Spleen (tissue), 11 donors: ENCODE measurements around the gene PXDN. TPM values are rescaled to one million over a fixed set of nuclear protein-coding genes. Genes with fewer than 3 reads are reported as not detected.
A peak's percentile ranks its signal among the peaks of the same experiment; 100 is the strongest.
"Not testable (repeated sequence)": the region's sequence is repeated elsewhere in the genome, so short reads cannot be mapped to it uniquely, and the experiment has no call there.

Experiments used
- DNase-seq: peaks from one replicate; pipeline ENCODE4 v3.0.0-alpha.2; 2020
- H3K27ac ChIP-seq, 8 donors: fragments of 200-600 bp; sonication (generic) in 7 of 8; 1 replicate in 4 of 8; 2 replicates in 4 of 8; pipeline versions ENCODE4 v1.5.0 to v1.8.0; 2016 to 2021; ENCODE audit warnings: inconsistent platforms in 4 of 8, mild to moderate bottlenecking in 4 of 8, moderate library complexity in 1 of 8
- H3K27me3 ChIP-seq, 7 donors: fragments of 200-600 bp; sonication (generic) in 6 of 7; replicated peaks in 1 of 7; 1 replicate in 4 of 7; 2 replicates in 3 of 7; pipeline versions ENCODE4 v1.5.0 to v1.8.0; 2016 to 2021; ENCODE audit warnings: inconsistent platforms in 3 of 7, mild to moderate bottlenecking in 1 of 7
- H3K36me3 ChIP-seq, 6 donors: fragments of 200-600 bp; sonication (generic) in 5 of 6; 1 replicate in 4 of 6; 2 replicates in 2 of 6; pipeline versions ENCODE4 v1.5.0 to v1.8.0; 2016 to 2021; ENCODE audit warnings: inconsistent platforms in 2 of 6
- H3K4me1 ChIP-seq, 6 donors: fragments of 200-600 bp; sonication (generic) in 5 of 6; 1 replicate in 3 of 6; 2 replicates in 3 of 6; pipeline versions ENCODE4 v1.5.0 to v1.8.0; 2016 to 2021; ENCODE audit warnings: inconsistent platforms in 3 of 6
- H3K4me3 ChIP-seq, 8 donors: fragments of 200-600 bp; sonication (generic) in 7 of 8; 1 replicate in 4 of 8; 2 replicates in 4 of 8; pipeline versions ENCODE4 v1.5.0 to v1.8.0; 2016 to 2021; ENCODE audit warnings: inconsistent platforms in 4 of 8, mild to moderate bottlenecking in 4 of 8, moderate library complexity in 2 of 8
- H3K9me3 ChIP-seq, 8 donors: fragments of 200-600 bp; sonication (generic) in 7 of 8; 1 replicate in 4 of 8; 2 replicates in 4 of 8; pipeline versions ENCODE4 v1.5.0 to v1.8.0; 2016 to 2021; ENCODE audit warnings: inconsistent platforms in 4 of 8
- CTCF ChIP-seq, 11 experiments: fragments of 200-600 bp in 7 of 11; fragments of 450-650 bp in 4 of 11; sonication (generic) in 4 of 11; IDR thresholded peaks in 8 of 11; conservative IDR thresholded peaks in 3 of 11; 1 replicate in 7 of 11; 2 replicates in 4 of 11; pipeline versions ENCODE4 v1.4.0 to v1.8.0; 2016 to 2021; ENCODE audit warnings: antibody characterized with exemption in 11 of 11, inconsistent platforms in 4 of 11, mild to moderate bottlenecking in 1 of 11
- POLR2A ChIP-seq, 3 donors: fragments of 450-650 bp; IDR thresholded peaks; one replicate each; pipeline ENCODE4 v1.5.1; 2017; ENCODE audit warnings: antibody characterized with exemption in 3 of 3, mild to moderate bottlenecking in 1 of 3
- POLR2AphosphoS5 ChIP-seq, 3 donors: sonication (generic); formaldehyde crosslinking; IDR thresholded peaks; one replicate each; pipeline ENCODE4 v1.5.1; 2017; ENCODE audit warnings: antibody characterized with exemption in 3 of 3
- WGBS, 5 donors: extraction: QIAGEN DNeasy Blood & Tissue Kit in 3 of 5; methylation state at CpG; one replicate each; pipeline versions ENCODE4 v1.1.5 to v1.1.7; 2013 to 2018; 5-methylcytosine and 5-hydroxymethylcytosine counted together
- intact Hi-C: fragments of 100-400 bp; cut with DNase I; formaldehyde crosslinking; loops from one replicate; pipeline ENCODE4 v1.15.0; 2023; ENCODE audit warnings: low total_unique reads
- polyA plus RNA-seq, 3 donors: library from polyadenylated mRNA; stranded (reverse); fragments of 200-250 nt; gene quantifications; one replicate each; pipeline ENCODE4 v1.2.1, GENCODE V29; 2013
- total RNA-seq, 7 donors: library from RNA; depleted of rRNA in 3 of 7; stranded (reverse); fragments of >200 nt in 3 of 7; fragmentation: NEBNext Ultra II Directional in 4 of 7; extraction: Animal tissue kit (Norgen Biotek cat#: 25700) in 4 of 7; gene quantifications; one replicate each; pipeline versions ENCODE4 v1.1.0 to v1.2.1, GENCODE V29; 2016 to 2021
- donor health status: healthy with polysubstance abuse.
- donor health status: DM: no; HTN: no; CAD: no; lungs with moderate emphysema.
- donor health status: DM: no; HTN: no; CAD: no.
- donor health status: Bipolar disorder and iron deficiency.
- donor health status: healthy.
- donor health status: DM: no; HTN: no; CAD: no.
- donor health status: DM: yes; HTN: yes; CAD: no.

Gene PXDN
- total and polyA plus RNA-seq, 10 donors: 1.9 to 49.3 (median 30.8) TPM

- no peak overlapping the region for H3K4me3 ChIP-seq
- no peaks in the 10 kb centered on the region for H3K36me3 ChIP-seq
- TF ChIP-seq POLR2AphosphoS5 (IDR thresholded peaks at IDR 0.05) (peak in 1 of 3 donors; percentile 21), CTCF (IDR thresholded peaks at IDR 0.05 in 8 of 11, conservative IDR thresholded peaks at IDR 0.05 in 3 of 11) (no peak), POLR2A (IDR thresholded peaks at IDR 0.05) (no peak)
- peaks cover 5 to 58% (median 16%) of the 10 kb centered on the region in 6 donors for H3K4me1 ChIP-seq
- no peaks in the 10 kb centered on the region for H3K9me3 ChIP-seq
- intact Hi-C loops: no loop called here
- H3K27ac ChIP-seq: peak overlapping the region in 6 of 8 donors; percentile 14 to 71 (median 54)
- H3K27me3 ChIP-seq: peaks cover 0 to 6% (median 0%) of the 10 kb centered on the region in 7 donors
- no peak for DNase-seq
- 58 to 76% (median 64%) methylated on average over 9 of the region's 9 CpGs for WGBS, 5 donors
These were observed 27.2 kb downstream of the PXDN start for GRCh38 chr2:1717113-1717512.

DNA sequence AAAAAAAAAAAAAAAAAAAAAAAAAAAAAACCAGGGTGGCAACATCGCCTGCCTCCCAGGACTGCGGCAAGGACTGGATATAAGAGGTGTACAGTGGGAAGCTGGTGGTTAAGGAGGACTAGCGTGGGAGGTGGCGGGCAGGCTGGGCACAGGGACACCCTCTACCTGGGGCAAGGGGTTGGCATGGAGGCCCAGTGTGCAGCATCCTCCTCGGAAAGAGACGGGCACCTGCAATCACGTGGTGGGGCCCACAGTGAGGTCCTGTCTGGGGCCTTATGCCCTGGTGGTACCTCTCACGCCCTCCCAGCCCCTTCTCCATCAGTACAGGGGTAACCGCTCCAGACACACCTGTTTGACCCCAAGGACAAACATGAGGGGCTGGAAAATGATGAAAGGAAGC lies 27.9 kb downstream of the PXDN start:
- WGBS, 5 donors: 86 to 99% (median 90%) methylated on average over 6 to 9 of the region's 9 CpGs
- Histone ChIP-seq H3K4me1 (peaks cover 5 to 51% (median 15%) of the 10 kb centered on the region in 6 donors), H3K36me3 (no peaks in the 10 kb centered on the region), H3K27ac (peak overlapping the region in 5 of 8 donors; percentile 46 to 71 (median 56)), H3K4me3 (no peak overlapping the region), H3K27me3 (peaks cover 0 to 6% (median 0%) of the 10 kb centered on the region in 7 donors), H3K9me3 (no peaks in the 10 kb centered on the region)
- no peak for DNase-seq
- intact Hi-C loops: no loop called here
- TF ChIP-seq POLR2A (IDR thresholded peaks at IDR 0.05) (no peak), CTCF (IDR thresholded peaks at IDR 0.05 in 8 of 11, conservative IDR thresholded peaks at IDR 0.05 in 3 of 11) (no peak), POLR2AphosphoS5 (IDR thresholded peaks at IDR 0.05) (no peak)

DNA sequence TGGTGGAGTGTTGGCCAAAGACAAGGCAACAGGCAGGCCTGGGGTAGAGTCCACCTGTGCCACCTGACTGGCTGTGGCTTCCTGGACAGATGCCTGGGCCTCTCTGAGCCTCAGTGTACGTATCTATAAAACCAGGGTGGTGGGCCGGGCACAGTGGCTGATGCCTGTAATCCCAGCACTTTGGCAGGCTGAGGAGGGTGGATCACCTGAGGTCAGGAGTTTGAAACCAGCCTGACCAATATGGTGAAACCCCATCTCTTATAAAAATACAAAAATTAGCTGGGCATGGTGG lies 28.4 kb downstream of the PXDN start:
- H3K9me3 ChIP-seq, DNase-seq, H3K27me3 ChIP-seq, H3K4me3 ChIP-seq, intact Hi-C loops, H3K36me3 ChIP-seq: not testable (repeated sequence)
- H3K27ac ChIP-seq: peak overlapping the region in 5 of 8 donors; percentile 9 to 67 (median 58)
- WGBS, 5 donors: 60 to 97% (median 82%) methylated on average over 1 to 2 of the region's 2 CpGs
- H3K4me1 ChIP-seq: peaks cover 5 to 46% (median 15%) of the 10 kb centered on the region in 6 donors

- H3K4me3 ChIP-seq: no peak overlapping the region
- H3K27me3 ChIP-seq: peaks cover 0 to 6% (median 0%) of the 10 kb centered on the region in 7 donors
- no peak for DNase-seq
- 41 to 53% (median 46%) methylated on average over 22 of the region's 22 CpGs for WGBS, 5 donors
- H3K27ac ChIP-seq: peak overlapping the region in 6 of 8 donors; percentile 9 to 67 (median 48)
- H3K36me3 ChIP-seq: no peaks in the 10 kb centered on the region
- intact Hi-C loops: no loop called here
- peak in 1 of 3 donors; percentile 55 for TF ChIP-seq POLR2AphosphoS5 (IDR thresholded peaks at IDR 0.05)
- no peak for TF ChIP-seq CTCF (IDR thresholded peaks at IDR 0.05 in 8 of 11, conservative IDR thresholded peaks at IDR 0.05 in 3 of 11)
- TF ChIP-seq POLR2A (IDR thresholded peaks at IDR 0.05): no peak
- peaks cover 5 to 41% (median 15%) of the 10 kb centered on the region in 6 donors for H3K4me1 ChIP-seq
- no peaks in the 10 kb centered on the region for H3K9me3 ChIP-seq
These were observed 28.9 kb downstream of the PXDN start for GRCh38 chr2:1715184-1716013.
